HG02642 (cell line): ENCODE data around the gene ADAM12.

ENCODE experiments used
- ATAC-seq: cut with Tn5 transposase; IDR thresholded peaks from one replicate; pipeline ENCODE4 v1.9.1; 2021; ENCODE audit warnings: mild to moderate bottlenecking; ENCODE audit not compliant: unreplicated experiment, poor library complexity

ADAM12 gene

DNA sequence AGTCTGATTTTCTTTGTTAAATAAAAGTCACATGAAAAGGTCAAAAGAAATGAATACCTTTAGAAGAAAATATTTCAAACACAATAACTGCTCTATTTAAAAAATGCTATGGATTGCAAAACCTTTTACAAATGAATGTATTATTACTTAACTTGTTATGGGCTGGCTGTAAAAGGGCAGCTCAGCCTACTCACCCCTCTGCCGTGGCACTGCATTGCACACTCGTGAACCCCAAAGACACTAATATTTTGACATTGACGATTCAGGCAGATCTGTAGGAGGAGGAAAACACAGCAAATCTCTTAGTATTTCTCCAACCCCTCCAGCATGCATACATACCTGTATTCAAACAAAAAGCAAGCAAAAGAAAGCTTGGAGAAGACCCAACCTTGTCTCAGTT, 342.4 kb downstream of the ADAM12 start:
- no peak for ATAC-seq

DNA sequence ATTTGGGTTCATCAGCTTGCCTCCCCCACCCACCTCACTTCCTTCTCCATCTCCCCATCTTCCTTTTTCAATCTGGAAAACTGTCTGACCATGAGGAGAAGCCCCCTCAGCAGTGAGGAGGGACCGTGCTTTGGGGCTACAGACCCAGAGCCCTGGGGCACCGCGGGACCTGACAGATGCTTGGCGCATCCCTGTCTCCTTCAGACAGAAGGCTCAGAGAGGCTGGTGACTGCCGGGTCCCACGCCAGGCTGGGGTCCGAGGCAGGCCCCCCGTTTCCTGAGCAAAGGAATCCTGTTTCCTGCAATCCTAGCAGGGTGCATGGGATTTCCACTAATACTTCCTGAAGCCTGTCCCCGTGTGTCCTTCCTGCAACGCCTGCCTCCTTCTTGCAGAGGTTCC, 344.9 kb downstream of the ADAM12 start:
- ATAC-seq: no peak

DNA sequence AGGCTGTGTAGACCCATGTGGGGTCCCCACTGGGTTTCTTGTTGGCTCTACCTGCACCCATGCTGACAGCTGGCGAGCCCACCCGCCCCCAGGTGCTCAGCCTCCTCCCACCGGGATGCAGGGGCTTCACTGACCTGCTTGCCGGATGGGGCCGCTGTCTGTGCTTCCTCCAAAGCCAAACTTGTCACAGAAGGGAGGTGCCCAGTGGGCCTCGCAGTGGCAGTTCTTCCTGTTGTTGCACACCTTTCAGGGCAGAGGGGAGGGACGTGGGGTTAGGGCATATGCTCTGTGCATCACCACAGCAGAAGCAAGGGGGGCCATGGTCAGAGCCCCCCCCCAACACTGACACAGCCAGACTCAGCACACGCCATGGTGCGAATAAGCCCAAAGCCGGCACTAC, 345.4 kb downstream of the ADAM12 start:
- no peak for ATAC-seq

DNA sequence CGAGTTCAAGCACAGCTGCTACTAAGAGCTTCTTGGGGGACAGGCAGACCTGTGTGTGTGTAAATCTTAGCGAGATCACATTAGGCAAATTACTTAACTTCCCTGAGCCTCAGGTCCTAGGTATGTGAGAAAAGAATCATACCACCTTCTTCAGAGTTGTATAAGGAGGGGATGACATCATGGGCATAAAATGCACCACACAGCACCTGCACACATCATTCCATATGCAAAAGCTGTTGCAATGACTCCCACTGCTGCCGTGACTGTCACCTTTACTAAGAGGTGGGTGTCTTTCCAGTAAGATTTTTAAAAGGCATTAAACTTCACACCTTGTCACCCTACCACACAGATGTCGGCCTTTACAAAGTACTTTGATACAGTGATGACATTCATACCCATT, 345.9 kb downstream of the ADAM12 start:
- no peak for ATAC-seq

DNA sequence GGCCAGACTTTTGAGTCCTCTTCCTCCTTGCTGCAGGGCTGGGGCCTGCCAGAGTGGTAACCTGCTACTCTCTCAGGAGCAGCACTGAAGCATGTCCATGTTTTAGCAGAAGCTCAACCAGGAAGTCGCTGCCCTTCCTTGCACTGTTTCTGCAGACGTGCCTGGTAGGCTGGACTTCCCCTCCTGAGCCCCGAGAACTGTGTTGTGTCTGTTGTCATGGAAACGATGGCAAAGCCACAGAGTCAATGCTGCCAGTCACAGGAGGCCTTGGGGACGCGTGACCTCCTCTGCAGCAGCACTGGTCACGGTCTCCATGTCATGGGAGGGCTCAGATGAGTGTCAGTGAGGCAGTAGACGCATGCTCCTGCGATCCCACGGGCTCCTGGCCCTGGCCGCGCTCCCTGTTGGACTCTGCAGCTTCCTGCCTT, 346.5 kb downstream of the ADAM12 start:
- peak; percentile 99 for ATAC-seq

DNA sequence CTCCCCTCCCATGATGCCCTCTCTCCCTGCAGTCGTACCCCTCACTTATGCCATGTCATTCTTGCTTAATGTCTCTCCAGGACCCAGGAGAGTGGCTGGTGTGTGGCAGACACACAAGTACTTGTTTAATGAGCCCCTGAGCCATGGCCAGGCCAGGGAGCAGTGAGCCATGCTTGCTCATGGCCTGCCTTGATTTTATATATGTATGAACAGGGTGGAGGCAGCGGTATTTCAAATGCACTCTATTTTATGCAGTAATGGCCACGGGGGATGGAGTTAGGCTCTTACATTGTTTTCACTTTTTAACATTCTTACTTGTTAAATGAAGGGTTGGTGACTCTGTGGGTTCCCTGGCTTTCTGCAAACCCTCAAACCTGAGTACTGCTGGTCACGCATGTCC, 347.2 kb downstream of the ADAM12 start:
- no peak for ATAC-seq

DNA sequence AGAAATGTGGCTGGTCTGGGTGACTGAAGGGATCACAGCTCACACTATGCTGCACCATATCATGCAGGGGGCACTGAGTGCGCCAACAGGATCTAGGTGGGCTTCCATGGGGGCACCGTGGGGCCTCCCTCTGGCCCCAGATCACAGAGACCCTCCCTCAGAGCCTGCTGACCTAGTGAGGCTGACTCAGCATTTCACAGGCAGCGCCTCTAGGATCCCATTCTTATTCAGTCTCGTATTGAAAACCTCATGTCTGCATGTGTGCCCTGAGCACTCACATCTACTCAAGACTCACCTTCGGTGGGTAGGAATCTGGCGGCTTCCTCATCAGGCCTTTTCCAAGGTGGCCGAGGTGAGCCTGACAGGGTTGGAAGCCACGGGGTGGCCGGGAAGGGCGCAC, 350.3 kb downstream of the ADAM12 start:
- ATAC-seq: no peak

DNA sequence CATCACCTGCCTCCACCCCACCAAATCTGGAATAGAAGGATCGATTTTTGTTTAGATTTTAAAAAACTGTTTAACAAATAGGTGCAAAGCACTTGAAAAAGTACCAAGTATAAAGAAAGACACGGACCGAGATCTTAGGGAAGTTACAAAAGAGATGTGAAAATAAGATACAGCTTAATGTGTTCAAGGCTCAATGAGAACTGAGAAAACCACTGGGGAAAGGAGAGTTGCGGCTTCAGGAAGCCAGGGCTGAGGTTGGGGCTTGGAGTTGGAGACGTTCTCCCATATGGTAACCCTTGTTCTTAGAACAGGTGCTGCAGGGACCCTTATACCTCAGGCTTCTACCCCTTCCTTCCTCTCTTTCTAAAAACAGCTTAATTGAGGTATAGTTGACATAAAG, 351.8 kb downstream of the ADAM12 start:
- no peak for ATAC-seq

DNA sequence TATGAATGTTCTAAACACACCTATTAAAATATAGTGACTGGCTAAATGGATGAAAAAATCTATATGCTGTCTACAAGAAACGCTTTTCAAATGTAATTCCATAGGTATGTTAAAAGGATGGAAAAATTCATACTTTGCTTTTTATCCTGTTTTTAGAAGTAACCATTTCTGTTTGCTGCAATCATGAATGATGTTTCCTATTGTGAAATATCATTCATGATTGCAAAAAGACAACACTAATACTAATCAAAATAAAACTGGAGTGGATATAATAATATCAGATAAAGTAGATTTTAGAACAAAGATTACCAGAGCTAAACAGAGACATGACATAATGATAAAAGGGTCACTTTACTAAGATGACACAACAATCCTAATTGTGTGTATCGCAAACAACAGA, 353.7 kb downstream of the ADAM12 start:
- ATAC-seq: no peak

DNA sequence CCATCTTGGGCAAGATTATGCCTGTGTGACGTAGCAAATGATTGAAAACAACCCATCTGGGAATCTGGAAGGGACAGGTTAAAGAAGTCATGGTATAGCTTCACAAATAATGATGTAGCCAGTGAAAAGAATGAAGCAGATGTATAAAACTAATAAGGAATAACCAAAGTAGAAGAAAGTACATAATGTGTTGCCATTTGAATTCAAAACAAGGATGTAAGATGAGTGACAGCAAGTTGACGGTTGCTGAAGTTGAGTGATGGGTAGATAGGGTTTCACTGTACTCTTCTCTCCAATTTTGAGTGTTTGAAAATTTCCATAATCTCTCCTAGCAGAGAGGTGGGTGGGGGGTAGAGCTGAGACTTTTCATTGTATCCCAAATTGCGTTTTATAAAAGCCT, 358.3 kb downstream of the ADAM12 start:
- no peak for ATAC-seq

DNA sequence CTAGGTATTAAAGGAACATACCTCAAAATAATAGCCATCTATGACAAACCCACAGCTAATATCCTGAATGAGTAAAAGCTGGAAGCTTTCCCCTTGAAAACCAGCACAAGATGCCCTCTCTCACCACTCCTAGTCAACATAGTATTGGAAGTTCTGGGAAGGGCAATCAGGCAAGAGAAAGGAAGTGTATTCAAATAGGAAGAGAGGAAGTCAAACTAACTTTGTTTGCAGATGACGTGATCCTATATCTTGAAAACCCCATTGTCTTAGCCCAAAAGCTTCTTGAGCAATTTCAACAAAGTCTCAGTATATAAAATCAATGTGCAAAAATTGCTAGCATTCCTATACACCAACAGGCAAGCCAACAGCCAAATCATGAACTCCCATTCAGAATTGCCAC, 360.6 kb downstream of the ADAM12 start:
- ATAC-seq: no peak

DNA sequence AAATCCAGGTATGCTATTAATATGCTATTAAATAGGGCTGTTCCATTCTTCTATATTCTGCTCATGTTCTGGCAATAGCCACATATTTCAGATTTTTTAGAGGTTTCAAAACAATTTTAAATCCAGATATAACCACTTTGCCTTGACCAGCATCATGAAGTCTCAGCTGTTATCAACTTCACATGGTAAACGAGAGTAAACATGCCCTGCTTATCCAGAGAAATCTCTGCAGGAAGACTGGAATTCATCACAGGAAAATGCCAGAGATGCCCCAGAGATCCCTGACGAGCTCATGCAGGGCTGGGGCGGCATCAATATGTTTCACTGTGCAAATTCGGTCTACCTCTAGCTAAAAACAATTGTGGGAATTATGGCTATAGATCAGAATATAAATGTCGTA, 365.4 kb downstream of the ADAM12 start:
- no peak for ATAC-seq

DNA sequence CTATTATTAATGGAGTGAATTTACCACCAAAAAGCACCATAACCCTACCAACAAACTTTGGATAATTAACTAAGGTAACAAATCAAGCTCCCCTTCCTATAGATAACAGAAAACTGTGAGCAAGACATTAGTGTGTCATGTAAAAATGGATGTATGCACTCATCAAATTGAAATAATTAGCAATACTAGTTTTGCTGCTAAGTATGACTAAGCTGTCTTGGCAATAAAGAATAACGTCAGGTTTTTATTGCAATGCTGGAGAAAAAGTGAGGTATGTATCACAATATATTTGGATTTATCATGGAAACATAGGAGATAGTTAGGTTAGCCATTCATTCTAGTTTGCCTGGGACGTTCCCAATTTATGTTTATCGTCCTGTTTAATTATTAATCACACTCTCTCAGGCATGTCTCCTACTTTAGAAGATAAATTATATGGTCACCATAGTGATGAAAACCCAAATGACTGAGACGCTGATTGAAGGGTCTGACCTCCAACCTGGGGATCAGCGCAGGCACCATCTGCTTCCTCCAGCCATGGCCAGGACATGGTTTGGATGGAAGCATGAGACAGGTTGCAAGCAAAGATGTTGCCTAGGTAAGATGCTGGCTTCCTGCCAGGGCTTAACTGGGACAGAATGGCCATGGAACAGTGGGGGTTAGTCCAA, 366.3 kb downstream of the ADAM12 start:
- no peak for ATAC-seq

DNA sequence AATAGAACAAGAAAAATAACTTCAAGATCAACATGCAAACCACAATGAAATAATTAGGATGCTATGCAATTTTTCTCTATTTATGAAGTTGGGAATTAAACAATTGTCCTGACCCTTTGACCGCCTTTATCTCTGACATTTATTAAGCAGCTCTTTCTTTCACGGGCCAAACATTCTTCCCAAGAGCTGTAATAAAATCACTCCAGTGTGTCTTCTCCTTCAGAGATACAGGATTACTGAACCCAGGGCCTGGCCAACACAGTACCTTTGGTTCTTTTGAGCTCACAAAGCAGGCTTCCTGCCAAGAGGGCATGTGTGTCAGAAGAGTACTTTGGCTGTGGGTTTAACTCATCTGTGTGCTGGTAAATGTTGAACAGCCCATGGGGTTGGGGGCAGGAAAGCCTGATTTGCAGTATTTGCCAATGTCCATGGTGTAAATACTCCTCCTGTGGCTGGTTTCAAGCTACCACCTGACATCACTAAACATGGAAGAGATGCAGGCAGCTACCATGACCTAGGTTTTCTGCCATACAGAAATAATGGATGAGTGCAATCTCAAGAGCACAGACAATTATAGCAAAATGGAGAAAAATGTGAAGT, 370.2 kb downstream of the ADAM12 start:
- ATAC-seq: no peak

DNA sequence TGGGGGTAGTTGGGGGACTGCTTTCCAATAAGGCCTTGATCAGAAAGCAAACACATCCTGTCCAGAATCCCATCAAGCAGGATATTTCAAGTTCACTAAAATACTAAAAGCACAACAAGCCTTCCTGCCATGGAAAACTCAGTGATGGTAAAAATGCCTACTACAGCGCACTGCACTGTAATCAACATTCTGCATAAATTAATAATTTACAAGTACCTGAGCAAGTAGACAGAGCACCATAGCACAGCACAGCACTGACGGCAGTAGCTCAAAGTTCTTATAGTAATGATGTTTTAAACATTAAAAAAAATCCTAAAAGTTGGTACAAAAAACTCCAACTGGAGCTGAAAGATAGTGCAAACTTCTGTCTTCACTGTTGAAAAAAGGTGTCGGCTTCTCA, 371.4 kb downstream of the ADAM12 start:
- no peak for ATAC-seq

DNA sequence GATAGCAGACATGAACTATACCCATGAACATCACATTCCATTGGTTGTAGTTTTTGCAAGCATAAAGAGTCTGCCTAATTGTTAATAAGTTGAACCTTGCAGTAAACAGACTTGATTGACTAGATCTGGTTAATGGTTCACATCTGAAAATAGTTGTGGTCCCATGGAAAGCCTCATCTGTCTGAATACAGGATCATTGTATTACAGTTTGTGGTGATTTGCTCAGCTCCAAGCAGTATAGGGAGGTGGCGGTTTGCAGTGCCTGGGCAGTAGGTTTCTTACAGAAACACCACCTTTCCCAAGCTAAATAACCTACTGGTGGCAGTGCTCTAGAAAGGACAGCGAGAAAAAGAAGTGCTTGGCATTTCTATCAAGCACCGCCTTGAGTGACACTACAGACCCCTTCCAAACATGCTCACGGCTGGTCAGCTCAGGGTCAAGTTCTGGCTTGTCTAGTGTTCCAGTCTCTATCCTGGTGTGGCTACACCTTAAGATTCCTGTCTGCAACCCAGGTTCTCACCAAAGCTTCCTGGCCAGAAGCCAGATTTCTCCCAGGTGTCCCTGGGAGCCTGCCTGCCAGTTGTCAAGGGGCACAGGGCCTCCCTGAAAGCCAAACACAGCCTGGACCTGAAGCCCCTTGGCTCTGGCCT, 372.0 kb downstream of the ADAM12 start:
- ATAC-seq: no peak

DNA sequence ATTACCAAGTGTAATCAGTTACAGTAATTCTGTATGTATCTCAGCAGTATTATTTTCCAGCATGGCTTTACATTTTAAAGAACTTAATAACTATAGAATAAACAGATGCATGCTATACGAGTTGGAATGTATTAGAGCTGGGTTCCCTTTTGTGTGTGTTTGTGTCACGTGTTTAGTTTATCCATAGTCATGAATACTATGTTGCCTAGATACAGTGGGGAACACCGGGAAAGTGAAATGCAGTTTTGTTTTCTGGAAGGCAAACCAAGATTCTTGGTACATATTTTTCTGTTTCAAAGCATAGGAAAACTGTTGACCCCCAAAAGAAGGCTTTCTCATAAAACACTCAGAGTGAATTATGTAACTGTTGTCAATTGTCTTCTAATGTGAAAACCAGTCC, 372.9 kb downstream of the ADAM12 start:
- ATAC-seq: no peak

DNA sequence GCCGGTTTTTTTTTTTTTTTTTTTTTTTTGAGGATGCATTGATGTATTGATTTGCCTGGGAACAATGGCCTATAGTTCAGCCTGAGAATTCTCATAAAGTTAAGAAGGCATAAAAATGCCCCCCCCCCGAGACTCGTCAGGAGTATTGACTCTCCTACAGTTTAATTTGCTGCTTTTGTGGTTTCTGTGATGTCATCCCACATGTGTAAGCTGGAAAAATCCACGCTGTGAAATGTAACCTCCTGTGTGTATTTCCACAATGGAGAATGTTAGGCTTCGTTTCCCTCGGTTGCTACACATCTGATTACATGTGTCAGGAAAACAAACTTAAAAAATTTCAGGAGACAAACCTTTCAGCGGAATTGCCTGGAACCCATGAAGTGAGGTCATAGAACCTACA, 374.0 kb downstream of the ADAM12 start:
- no peak for ATAC-seq

DNA sequence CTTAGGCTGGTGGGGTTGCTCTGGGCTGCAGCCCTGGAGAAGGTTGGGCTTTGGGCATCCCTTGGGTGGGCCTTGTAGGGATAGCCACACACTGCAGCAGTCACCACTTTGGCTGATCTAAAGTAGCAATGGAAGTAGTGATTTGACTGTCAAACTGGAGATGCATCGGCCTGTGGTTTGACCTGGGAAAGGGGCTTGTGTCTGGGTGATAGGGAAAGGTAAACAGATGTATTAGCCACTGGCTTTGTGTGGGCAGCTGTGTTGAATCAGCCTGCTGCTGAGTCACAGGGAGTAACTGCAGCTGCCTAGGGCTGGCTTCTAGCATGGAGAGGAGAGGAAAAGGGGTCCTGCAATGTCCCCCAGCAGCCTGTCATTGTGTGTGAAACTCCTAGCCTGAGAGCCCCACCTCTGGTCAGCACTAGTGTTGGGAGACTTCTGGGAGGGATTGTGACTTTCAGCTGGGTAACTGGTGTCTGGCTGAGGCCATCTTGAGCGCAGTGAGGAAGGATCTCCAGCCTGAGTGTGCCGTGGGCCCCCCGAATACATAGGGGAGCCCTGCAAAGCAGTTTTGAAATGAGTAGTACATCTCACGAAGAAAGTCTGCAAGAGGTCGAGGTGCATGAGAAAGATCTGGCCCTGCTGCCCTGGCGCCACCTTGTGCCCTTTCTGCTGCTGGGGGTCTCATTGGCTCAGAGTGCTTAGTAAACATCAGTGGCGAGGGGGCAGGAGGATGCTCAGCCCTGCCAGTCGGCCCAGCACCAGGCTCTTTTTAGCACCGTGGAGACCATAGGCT, 374.6 kb downstream of the ADAM12 start:
- ATAC-seq: no peak

DNA sequence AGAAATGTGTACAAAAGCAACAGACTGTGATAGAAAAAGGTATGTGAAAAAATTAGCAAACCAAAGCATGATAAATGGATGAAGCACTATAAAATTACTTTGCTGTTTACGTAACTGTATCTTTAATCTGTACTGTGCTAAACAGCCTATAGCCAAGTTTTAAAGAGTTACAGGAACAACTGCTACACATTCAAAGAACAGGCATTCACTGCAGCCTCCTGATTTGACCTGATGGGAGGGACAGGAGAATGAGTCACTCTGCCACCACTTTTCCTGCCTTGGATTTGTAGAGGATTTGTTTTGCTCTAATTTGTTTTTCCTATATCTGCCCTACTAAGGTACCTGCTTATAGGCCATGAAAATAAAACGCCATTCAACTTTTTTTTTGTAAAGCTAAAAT, 375.8 kb downstream of the ADAM12 start:
- no peak for ATAC-seq

DNA sequence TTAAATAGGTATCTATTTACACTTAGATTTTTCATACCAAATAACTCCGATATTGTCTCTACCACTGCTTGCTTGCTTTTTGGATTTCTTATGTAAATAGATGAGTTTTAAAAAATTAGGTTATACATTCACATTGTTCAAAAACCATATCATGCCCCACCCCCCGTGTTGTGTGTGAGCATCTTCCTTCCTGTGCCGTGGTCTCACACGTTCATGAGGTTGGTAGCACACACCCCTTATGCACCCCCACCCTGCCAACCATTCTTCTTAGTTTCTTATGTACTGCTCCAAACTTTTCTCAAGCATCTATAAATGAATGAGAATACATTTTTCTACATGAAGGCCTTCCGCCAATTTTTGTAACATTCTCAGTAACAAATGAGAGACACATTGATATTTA, 376.3 kb downstream of the ADAM12 start:
- ATAC-seq: no peak
